ENCODE results near the gene KICS2.

- TF ChIP-seq CTCF (IDR thresholded peaks at IDR 0.05; ENCODE audit: insufficient read depth, low read depth, low read length) (no peak), EZH2 (IDR thresholded peaks at IDR 0.05; ENCODE audit: insufficient read depth, low read length) (no peak)
Observed at GRCh38 chr12:64221651-64222008, 466 bp downstream of the KICS2 start.

Measured in astrocyte (in vitro differentiated cells and primary cell).